H9 (cell line): ENCODE results near the gene MRPL36. TPM values are rescaled to one million over a fixed set of nuclear protein-coding genes. Genes with fewer than 3 reads are reported as not detected.

Experiments
- DNase-seq: peaks from one replicate; pipeline ENCODE4 v3.0.0-alpha.2; 2017
- H2AFZ ChIP-seq: one replicate; pipeline ENCODE4 v1.6.1; 2013; ENCODE audit warnings: mild to moderate bottlenecking, low read length, control low read depth, moderate library complexity
- H2AK5ac ChIP-seq: 2 replicates; pipeline ENCODE4 v1.6.1; 2013; ENCODE audit warnings: low read length, control low read depth, mixed read lengths; ENCODE audit not compliant: insufficient read length
- H2BK120ac ChIP-seq: one replicate; pipeline ENCODE4 v1.6.1; 2013; ENCODE audit warnings: low read depth, mild to moderate bottlenecking, low read length, control low read depth, inconsistent platforms; ENCODE audit not compliant: poor library complexity, severe bottlenecking
- H2BK12ac ChIP-seq: 2 replicates; pipeline ENCODE4 v1.6.1; 2013; ENCODE audit warnings: low read length, control low read depth, mixed read lengths, low read depth; ENCODE audit not compliant: insufficient read length
- H2BK15ac ChIP-seq: 2 replicates; pipeline ENCODE4 v1.6.1; 2013; ENCODE audit warnings: low read depth, low read length, control low read depth
- H2BK20ac ChIP-seq: one replicate; pipeline ENCODE4 v1.6.1; 2013; ENCODE audit warnings: low read depth, mild to moderate bottlenecking, low read length, control low read depth, inconsistent platforms; ENCODE audit not compliant: poor library complexity, severe bottlenecking
- H2BK5ac ChIP-seq: 2 replicates; pipeline ENCODE4 v1.6.1; 2013; ENCODE audit warnings: low read length, control low read depth, mixed read lengths; ENCODE audit not compliant: insufficient read length
- H3K14ac ChIP-seq: 2 replicates; pipeline ENCODE4 v1.6.1; 2013; ENCODE audit warnings: low read length, control low read depth; ENCODE audit not compliant: insufficient read depth
- H3K18ac ChIP-seq: 2 replicates; pipeline ENCODE4 v1.6.1; 2013; ENCODE audit warnings: low read depth, mild to moderate bottlenecking, mixed read lengths, low read length, control low read depth; ENCODE audit not compliant: insufficient read length
- H3K23ac ChIP-seq: 2 replicates; pipeline ENCODE4 v1.6.1; 2013; ENCODE audit warnings: low read length, control low read depth, mixed read lengths, low read depth; ENCODE audit not compliant: insufficient read length
- H3K23me2 ChIP-seq: 2 replicates; pipeline ENCODE4 v1.6.1; 2013; ENCODE audit warnings: low read depth, mild to moderate bottlenecking, mixed read lengths, low read length, control low read depth; ENCODE audit not compliant: insufficient read length, poor library complexity, severe bottlenecking
- H3K27ac ChIP-seq: 2 replicates; pipeline ENCODE4 v1.5.1; 2013; ENCODE audit warnings: low read length, control low read depth, mixed read lengths, low read depth; ENCODE audit not compliant: insufficient read length
- H3K27me3 ChIP-seq: 2 replicates; pipeline ENCODE4 v1.6.1; 2013; ENCODE audit warnings: low read length, control low read depth, inconsistent platforms; ENCODE audit not compliant: insufficient read depth
- H3K4ac ChIP-seq: 2 replicates; pipeline ENCODE4 v1.6.1; 2013; ENCODE audit warnings: low read depth, mild to moderate bottlenecking, control low read depth, inconsistent platforms, low read length, moderate library complexity
- H3K4me1 ChIP-seq: 2 replicates; pipeline ENCODE4 v1.6.1; 2013; ENCODE audit warnings: low read length, control low read depth, inconsistent platforms; ENCODE audit not compliant: insufficient read depth
- H3K4me2 ChIP-seq: 2 replicates; pipeline ENCODE4 v1.6.1; 2013; ENCODE audit warnings: low read length, control low read depth, mixed read lengths; ENCODE audit not compliant: insufficient read length, insufficient read depth
- H3K56ac ChIP-seq: 2 replicates; pipeline ENCODE4 v1.6.1; 2013; ENCODE audit warnings: low read depth, mild to moderate bottlenecking, mixed read lengths, low read length, control low read depth; ENCODE audit not compliant: insufficient read length
- H3K79me1 ChIP-seq: 2 replicates; pipeline ENCODE4 v1.6.1; 2013; ENCODE audit warnings: low read depth, mild to moderate bottlenecking, moderate library complexity, low read length, control low read depth, inconsistent platforms; ENCODE audit not compliant: insufficient read depth, poor library complexity, severe bottlenecking
- H3K79me2 ChIP-seq: 2 replicates; pipeline ENCODE4 v1.6.1; 2013; ENCODE audit warnings: low read length, control low read depth, inconsistent platforms; ENCODE audit not compliant: insufficient read depth
- H3K9ac ChIP-seq: 2 replicates; pipeline ENCODE4 v1.6.1; 2013; ENCODE audit warnings: low read length, control low read depth, mixed read lengths; ENCODE audit not compliant: insufficient read length; ENCODE audit errors: extremely low read depth
- H3K9me3 ChIP-seq: one replicate; pipeline ENCODE4 v1.6.1; 2013; ENCODE audit warnings: low read depth, low read length, inconsistent platforms; ENCODE audit not compliant: control insufficient read depth
- H3T11ph ChIP-seq: one replicate; pipeline ENCODE4 v1.6.1; 2013; ENCODE audit warnings: mild to moderate bottlenecking, low read length, control low read depth, inconsistent platforms
- H4K20me1 ChIP-seq: one replicate; pipeline ENCODE4 v1.6.1; 2013; ENCODE audit not compliant: control insufficient read depth, insufficient read length, insufficient read depth
- H4K5ac ChIP-seq: 2 replicates; pipeline ENCODE4 v1.6.1; 2013; ENCODE audit warnings: low read depth, mild to moderate bottlenecking, mixed read lengths, low read length, control low read depth; ENCODE audit not compliant: insufficient read length
- H4K8ac ChIP-seq: replicated peaks from 2 replicates; pipeline ENCODE4 v1.6.1; 2013; ENCODE audit warnings: low read length, control low read depth, mixed read lengths, low read depth; ENCODE audit not compliant: insufficient read length
- H4K91ac ChIP-seq: 2 replicates; pipeline ENCODE4 v1.6.1; 2013; ENCODE audit warnings: low read depth, mild to moderate bottlenecking, moderate library complexity, mixed read lengths, low read length, control low read depth; ENCODE audit not compliant: insufficient read length
- H3K27ac Mint-ChIP-seq, 3 experiments: 2 replicates in 2 of 3; 3 replicates in 1 of 3; pipeline ENCODE4 v1.8.0; 2020 to 2021; ENCODE audit warnings: mixed read lengths in 3 of 3, mild to moderate bottlenecking in 1 of 3, moderate library complexity in 1 of 3
- H3K27me3 Mint-ChIP-seq: 2 replicates; pipeline ENCODE4 v1.8.0; 2021; ENCODE audit warnings: low read depth, mild to moderate bottlenecking, moderate library complexity, mixed read lengths
- H3K36me3 Mint-ChIP-seq, 3 experiments: 2 replicates in 2 of 3; 3 replicates in 1 of 3; pipeline ENCODE4 v1.8.0; 2020 to 2021; ENCODE audit warnings: low read depth in 3 of 3, mixed read lengths in 3 of 3; ENCODE audit not compliant: insufficient read depth in 1 of 3
- H3K4me1 Mint-ChIP-seq, 2 experiments: 2 replicates each; pipeline ENCODE4 v1.8.0; 2020; ENCODE audit warnings: mixed read lengths in 2 of 2
- H3K4me3 Mint-ChIP-seq, 2 experiments: 2 replicates in 1 of 2; 3 replicates in 1 of 2; pipeline ENCODE4 v1.8.0; 2020 to 2021; ENCODE audit warnings: mild to moderate bottlenecking in 2 of 2, mixed read lengths in 2 of 2, moderate library complexity in 1 of 2
- H3K9me3 Mint-ChIP-seq, 2 experiments: 2 replicates in 1 of 2; 3 replicates in 1 of 2; pipeline ENCODE4 v1.8.0; 2020; ENCODE audit warnings: mild to moderate bottlenecking in 2 of 2, mixed read lengths in 2 of 2, moderate library complexity in 1 of 2
- CTCF ChIP-seq: fragments of 200-600 bp; sonication (generic); conservative IDR thresholded peaks from 3 replicates; pipeline ENCODE4 v1.8.0; 2021; ENCODE audit warnings: antibody characterized with exemption, mild to moderate bottlenecking
- WGBS: extraction: QIAGEN DNeasy Blood & Tissue Kit; methylation state at CpG from one replicate; pipeline ENCODE4 v1.1.7; 2013; ENCODE audit warnings: missing lambda C conversion rate, low lambda C conversion rate, mixed read lengths; ENCODE audit not compliant: insufficient read length; ENCODE audit errors: extremely low coverage; 5-methylcytosine and 5-hydroxymethylcytosine counted together
- total RNA-seq: library from RNA; stranded (reverse); gene quantifications from 2 replicates; pipeline ENCODE4 v1.2.1, GENCODE V29; 2021

The MRPL36 gene
- total RNA-seq, 1 experiment from 2014 or later: 67.3 TPM

GRCh38 chr5:1827025-1827885 is 27.6 kb upstream of the MRPL36 start:
- Histone ChIP-seq H3K4me1 (no peaks in the 10 kb centered on the region), H3K4me2 (peak overlapping the region; percentile 46), H4K5ac (no peak overlapping the region), H3K9ac (no peak overlapping the region), H2BK5ac (no peak overlapping the region), H2AFZ (no peak overlapping the region), H3K14ac (no peak overlapping the region), H3K79me1 (no peaks in the 10 kb centered on the region), H2BK12ac (no peak overlapping the region), H4K91ac (no peak overlapping the region), H3K56ac (no peak overlapping the region), H2BK15ac (no peak overlapping the region), H3K4ac (no peak overlapping the region), H2BK120ac (no peak overlapping the region), H3K27ac (no peak overlapping the region), H4K20me1 (no peaks in the 10 kb centered on the region), H4K8ac (no peak overlapping the region), H2AK5ac (no peak overlapping the region), H2BK20ac (no peak overlapping the region), H3K79me2 (no peaks in the 10 kb centered on the region), H3K23ac (no peak overlapping the region), H3K23me2 (no peaks in the 10 kb centered on the region), H3K9me3 (no peaks in the 10 kb centered on the region), H3T11ph (no peak overlapping the region), H3K18ac (no peak overlapping the region), H3K27me3 (no peaks in the 10 kb centered on the region)
- H3K4me1 Mint-ChIP-seq: peaks cover 20% of the 10 kb centered on the region in 2 experiments
- no peak for TF ChIP-seq CTCF
- H3K27ac Mint-ChIP-seq: no peak overlapping the region
- H3K4me3 Mint-ChIP-seq: peak overlapping the region in 1 of 2 experiments; percentile 43; a peak in 2 of 5 replicates
- no peak for DNase-seq
- no CpG with 5 or more reads among the region's 26 CpGs for WGBS
- H3K9me3 Mint-ChIP-seq: no peaks in the 10 kb centered on the region
- H3K36me3 Mint-ChIP-seq: peaks cover 4 to 18% (median 8%) of the 10 kb centered on the region in 3 experiments; a peak in 6 of 7 replicates
- no peaks in the 10 kb centered on the region; the same call in 1 of the 2 replicates for H3K27me3 Mint-ChIP-seq
